ENCODE results near the gene SPP1. TPM values are rescaled to one million over a fixed set of nuclear protein-coding genes. Genes with fewer than 3 reads are reported as not detected.

The SPP1 gene
- total RNA-seq, 2 experiments from 2014 or later = not detected

GRCh38 chr4:88030565-88031310, 55.2 kb downstream of the SPP1 start:
- no peaks in the 10 kb centered on the region for H3K4me1 ChIP-seq (ENCODE audit: insufficient read depth, low read length)
- ChIA-PET CTCF (interaction anchor here (0.6 to 3.1 kb wide), 2 partner anchors 69 to 181 kb away, joined by 3 to 28 read pairs; no protein-coding TSS in a partner anchor), POLR2A (no interaction called here)
- intact Hi-C loops (cut with DNase I, micrococcal nuclease) = loop anchor here in 1 of 2 experiments (5.0 kb wide), 1 partner anchor 487 kb away; no protein-coding TSS in a partner anchor
- H3K36me3 Mint-ChIP-seq (ENCODE audit: low read depth) = peaks cover 23% of the 10 kb centered on the region
- peaks cover 0 to 8% of the 10 kb centered on the region in 2 experiments for H3K9me3 ChIP-seq (ENCODE audit: control insufficient read depth in 1 of 2, insufficient read depth in 1 of 2, low read length in 2 of 2)
- no peak overlapping the region for H3K27ac Mint-ChIP-seq
- DNase-seq (no peak), ATAC-seq (ENCODE audit: poor library complexity) (no peak)
- no peak overlapping the region for H3K4me3 ChIP-seq (ENCODE audit: low read length)
- no peaks in the 10 kb centered on the region for H3K27me3 Mint-ChIP-seq
- H3K27me3 ChIP-seq (ENCODE audit: control insufficient read depth in 1 of 2, insufficient read depth in 2 of 2, low read length in 2 of 2) = no peaks in the 10 kb centered on the region
- TF ChIP-seq CTCF (IDR thresholded peaks at IDR 0.05) = no peak
- peaks cover 3% of the 10 kb centered on the region for H3K36me3 ChIP-seq (ENCODE audit: insufficient read depth, low read length)
- H3K4me1 Mint-ChIP-seq (ENCODE audit: low read depth) = no peaks in the 10 kb centered on the region
- H3K27ac ChIP-seq (ENCODE audit: low read depth in 1 of 2, low read length in 2 of 2) = no peak overlapping the region
- H3K4me3 Mint-ChIP-seq = no peak overlapping the region
- H3K9me3 Mint-ChIP-seq = peaks cover 6% of the 10 kb centered on the region

Other genes with a start within 250 kb of the SPP1 start
- not detected for gene IBSP, start 176.2 kb upstream of the SPP1 start, total RNA-seq
- not detected for gene MEPE, start 142.7 kb upstream of the SPP1 start, total RNA-seq
- 1 to 10 TPM; 4.1 to 4.3 TPM for gene PKD2, start 31.9 kb downstream of the SPP1 start, total RNA-seq
- not detected for gene ABCG2, start 182.9 kb downstream of the SPP1 start, total RNA-seq

Data from CD4-positive, alpha-beta T cell (primary cell).